Tibial nerve (tissue), 4 donors: ENCODE results near the gene REG4. TPM values are rescaled to one million over a fixed set of nuclear protein-coding genes. Genes with fewer than 3 reads are reported as not detected.

Experiments
- DNase-seq, 2 donors: peaks; one replicate each; pipeline ENCODE4 v3.0.0-alpha.2; 2019; ENCODE audit warnings: low spot score in 2 of 2
- H3K27ac ChIP-seq, 4 donors: fragments of 200-600 bp; sonication (generic) in 3 of 4; one replicate each; pipeline ENCODE4 v1.5.1; 2017 to 2019; ENCODE audit warnings: mild to moderate bottlenecking in 1 of 4
- H3K27me3 ChIP-seq, 2 donors: fragments of 200-600 bp; sonication (generic) in 1 of 2; one replicate each; pipeline versions ENCODE4 v1.5.1 to v1.6.0; 2017 to 2019
- H3K36me3 ChIP-seq, 3 donors: fragments of 200-600 bp; sonication (generic); one replicate each; pipeline ENCODE4 v1.5.1; 2018 to 2019
- H3K4me1 ChIP-seq, 4 donors: fragments of 200-600 bp; sonication (generic) in 3 of 4; one replicate each; pipeline ENCODE4 v1.5.1; 2017 to 2019
- H3K4me3 ChIP-seq, 4 donors: fragments of 200-600 bp; sonication (generic) in 3 of 4; one replicate each; pipeline ENCODE4 v1.5.1; 2017 to 2019; ENCODE audit warnings: mild to moderate bottlenecking in 1 of 4, moderate library complexity in 1 of 4
- H3K9me3 ChIP-seq, 4 donors: fragments of 200-600 bp; sonication (generic) in 3 of 4; one replicate each; pipeline ENCODE4 v1.5.1; 2017 to 2019
- CTCF ChIP-seq, 5 experiments: fragments of 200-600 bp in 3 of 5; fragments of 450-650 bp in 2 of 5; sonication (generic) in 3 of 5; IDR thresholded peaks; one replicate each; pipeline ENCODE4 v1.5.1; 2016 to 2019; ENCODE audit warnings: antibody characterized with exemption in 5 of 5, mild to moderate bottlenecking in 3 of 5, moderate library complexity in 2 of 5
- EP300 ChIP-seq, 2 donors: sonication (generic); formaldehyde crosslinking; IDR thresholded peaks; one replicate each; pipeline ENCODE4 v1.6.1; 2017; ENCODE audit warnings: antibody characterized with exemption in 2 of 2, mild to moderate bottlenecking in 1 of 2
- POLR2A ChIP-seq, 2 donors: fragments of 450-650 bp; IDR thresholded peaks; one replicate each; pipeline ENCODE4 v1.6.1; 2017; ENCODE audit warnings: antibody characterized with exemption in 2 of 2, mild to moderate bottlenecking in 2 of 2, moderate library complexity in 2 of 2
- WGBS, 2 donors: methylation state at CpG; one replicate each; pipeline ENCODE4 v1.1.5; 2018; 5-methylcytosine and 5-hydroxymethylcytosine counted together
- total RNA-seq, 4 donors: library from RNA; depleted of rRNA; stranded (reverse); fragments of >200 nt; gene quantifications; one replicate each; pipeline ENCODE4 v1.1.0, GENCODE V29; 2016

REG4 gene
- total RNA-seq, 4 donors from 2014 or later = not detected

DNA sequence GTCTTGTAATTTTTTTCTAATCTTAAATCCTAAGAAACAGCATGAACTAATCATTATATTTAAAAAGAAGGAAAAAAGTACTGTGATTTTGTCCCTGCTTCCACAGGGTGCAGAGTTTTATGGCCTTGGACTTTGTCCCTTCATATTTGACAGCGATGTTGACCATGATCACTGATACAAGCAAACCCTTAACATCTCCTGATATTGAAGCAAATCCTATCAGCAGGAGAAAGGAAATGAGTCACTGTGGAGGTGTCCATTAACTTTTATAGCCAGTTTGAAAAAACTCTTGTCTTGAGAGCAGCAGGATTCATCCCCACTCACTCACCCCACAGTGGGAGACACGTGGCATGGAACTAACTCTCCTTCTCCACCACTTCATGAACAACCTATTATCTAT is 5.1 kb upstream of the REG4 start:
- Histone ChIP-seq H3K9me3 (no peaks in the 10 kb centered on the region), H3K4me1 (no peaks in the 10 kb centered on the region), H3K27ac (no peak overlapping the region), H3K27me3 (peaks cover 0 to 4% of the 10 kb centered on the region in 2 donors), H3K4me3 (no peak overlapping the region), H3K36me3 (no peaks in the 10 kb centered on the region)
- WGBS, 2 donors = 55 to 58% methylated on average over 2 of the region's 2 CpGs
- DNase-seq = no peak
- TF ChIP-seq CTCF (IDR thresholded peaks at IDR 0.05) (no peak), POLR2A (IDR thresholded peaks at IDR 0.05) (no peak), EP300 (IDR thresholded peaks at IDR 0.05) (no peak)

GRCh38 chr1:119815928-119816327 is 4.7 kb upstream of the REG4 start:
- no peaks in the 10 kb centered on the region for H3K9me3 ChIP-seq
- H3K4me1 ChIP-seq = no peaks in the 10 kb centered on the region
- peaks cover 0 to 4% of the 10 kb centered on the region in 2 donors for H3K27me3 ChIP-seq
- WGBS, 2 donors = 83 to 85% methylated on average over 7 of the region's 7 CpGs
- no peak for DNase-seq
- no peak overlapping the region for H3K27ac ChIP-seq
- no peak for TF ChIP-seq CTCF (IDR thresholded peaks at IDR 0.05)
- no peak for TF ChIP-seq EP300 (IDR thresholded peaks at IDR 0.05)
- TF ChIP-seq POLR2A (IDR thresholded peaks at IDR 0.05) = no peak
- no peaks in the 10 kb centered on the region for H3K36me3 ChIP-seq
- H3K4me3 ChIP-seq = no peak overlapping the region

DNA sequence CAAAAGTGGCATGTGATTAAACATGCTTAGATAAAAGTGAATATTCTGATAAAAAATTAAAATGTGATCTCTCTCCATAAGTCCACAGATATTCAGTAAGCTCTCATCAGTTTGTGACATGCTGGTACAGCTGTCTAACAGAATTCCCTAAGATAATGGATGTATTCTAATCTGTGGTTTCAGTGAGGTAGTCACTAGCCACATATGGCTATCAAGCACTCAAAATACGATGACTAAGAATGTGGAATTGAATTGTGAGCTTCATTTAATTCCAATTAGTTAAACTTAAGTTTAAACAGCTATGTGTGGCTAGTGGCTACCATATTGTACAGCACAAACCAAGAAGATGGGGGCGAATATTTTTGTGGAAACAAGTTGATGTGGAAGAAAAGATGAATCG is 4.1 kb upstream of the REG4 start:
- WGBS, 2 donors = 81 to 84% methylated on average over 3 of the region's 3 CpGs
- H3K27ac ChIP-seq = no peak overlapping the region
- H3K27me3 ChIP-seq = peaks cover 0 to 4% of the 10 kb centered on the region in 2 donors
- no peaks in the 10 kb centered on the region for H3K9me3 ChIP-seq
- no peaks in the 10 kb centered on the region for H3K36me3 ChIP-seq
- no peak overlapping the region for H3K4me3 ChIP-seq
- no peaks in the 10 kb centered on the region for H3K4me1 ChIP-seq
- no peak for DNase-seq
- TF ChIP-seq EP300 (IDR thresholded peaks at IDR 0.05) (no peak), POLR2A (IDR thresholded peaks at IDR 0.05) (no peak), CTCF (IDR thresholded peaks at IDR 0.05) (no peak)

DNA sequence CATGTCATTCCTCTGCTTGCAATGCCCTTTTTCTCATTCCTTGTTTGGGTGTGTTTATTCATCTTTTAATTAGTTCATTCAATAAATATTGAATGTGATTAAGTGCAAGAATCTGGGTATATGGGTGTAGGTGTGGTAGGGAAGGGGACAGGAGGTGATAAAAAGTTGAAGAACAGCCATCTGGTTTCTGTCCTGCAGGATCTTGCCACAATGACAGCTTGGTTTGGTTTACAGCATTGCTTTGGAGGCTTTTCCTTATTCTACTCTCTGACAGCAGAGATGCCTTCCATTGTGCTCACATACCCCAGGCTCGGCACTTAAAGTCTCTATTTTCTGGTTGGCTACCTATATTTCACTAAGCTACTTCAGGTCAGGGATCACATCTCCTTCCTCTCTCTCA is 3.0 kb upstream of the REG4 start:
- H3K27me3 ChIP-seq = peaks cover 0 to 4% of the 10 kb centered on the region in 2 donors
- H3K9me3 ChIP-seq = no peaks in the 10 kb centered on the region
- H3K27ac ChIP-seq = no peak overlapping the region
- DNase-seq = no peak
- H3K36me3 ChIP-seq = no peaks in the 10 kb centered on the region
- no peak overlapping the region for H3K4me3 ChIP-seq
- 64 to 82% methylated on average over 1 of the region's 1 CpG for WGBS, 2 donors
- H3K4me1 ChIP-seq = no peaks in the 10 kb centered on the region
- no peak for TF ChIP-seq CTCF (IDR thresholded peaks at IDR 0.05)
- no peak for TF ChIP-seq EP300 (IDR thresholded peaks at IDR 0.05)
- no peak for TF ChIP-seq POLR2A (IDR thresholded peaks at IDR 0.05)

GRCh38 chr1:119811985-119812557 is 811 bp upstream of the REG4 start:
- TF ChIP-seq POLR2A (IDR thresholded peaks at IDR 0.05) = no peak
- TF ChIP-seq CTCF (IDR thresholded peaks at IDR 0.05) = no peak
- TF ChIP-seq EP300 (IDR thresholded peaks at IDR 0.05) = no peak
- H3K4me1 ChIP-seq = peaks cover 0 to 3% (median 0%) of the 10 kb centered on the region in 4 donors
- WGBS, 2 donors = 83 to 84% methylated on average over 2 of the region's 2 CpGs
- H3K36me3 ChIP-seq = no peaks in the 10 kb centered on the region
- no peak overlapping the region for H3K27ac ChIP-seq
- H3K27me3 ChIP-seq = peaks cover 0 to 4% of the 10 kb centered on the region in 2 donors
- DNase-seq = no peak
- H3K9me3 ChIP-seq = no peaks in the 10 kb centered on the region
- H3K4me3 ChIP-seq = no peak overlapping the region
